Bronchial epithelial cell (primary cell): ENCODE results near the gene SMTN. TPM values are rescaled to one million over a fixed set of nuclear protein-coding genes. Genes with fewer than 3 reads are reported as not detected.

Experiments used
- DNase-seq: peaks from one replicate; pipeline ENCODE4 v3.0.0-alpha.2; 2010; ENCODE audit warnings: low read depth
- FAIRE-seq: peaks from 2 replicates; lab custom pipeline; 2011; peaks lifted over from hg19 to GRCh38; lab: Jason Lieb, UNC
- H3K27me3 ChIP-seq: 2 replicates; pipeline ENCODE4 v1.5.1; 2011; ENCODE audit warnings: low read length; ENCODE audit not compliant: control insufficient read depth, insufficient read depth
- H3K36me3 ChIP-seq: 2 replicates; pipeline ENCODE4 v1.5.1; 2011; ENCODE audit warnings: low read length; ENCODE audit not compliant: control insufficient read depth, insufficient read depth
- H3K4me3 ChIP-seq: 2 replicates; pipeline ENCODE4 v1.5.1; 2011; ENCODE audit warnings: mild to moderate bottlenecking, low read depth, low read length, control low read depth
- CTCF ChIP-seq: IDR thresholded peaks from 2 replicates; pipeline ENCODE4 v1.5.1; 2011; ENCODE audit warnings: mild to moderate bottlenecking, moderate library complexity, low read length, control low read depth, inconsistent platforms; ENCODE audit not compliant: insufficient read depth, severe bottlenecking
- total RNA-seq: library from RNA; depleted of rRNA; stranded (reverse); fragments of >200 nt; gene quantifications from 2 replicates; pipeline ENCODE4 v1.2.1, GENCODE V29; 2014

SMTN gene
- total RNA-seq, 1 donor from 2014 or later: 38.7 TPM

- no peak for TF ChIP-seq CTCF
- H3K36me3 ChIP-seq: no peaks in the 10 kb centered on the region
- no peak for FAIRE-seq
- no peak overlapping the region for H3K4me3 ChIP-seq
- H3K27me3 ChIP-seq: no peaks in the 10 kb centered on the region
- DNase-seq: no peak
Measured at GRCh38 chr22:31148488-31148887, 67.4 kb downstream of the SMTN start.

GRCh38 chr22:31148953-31149627 lies 68.0 kb downstream of the SMTN start:
- DNase-seq (peak; percentile 61), FAIRE-seq (no peak)
- H3K36me3 ChIP-seq: no peaks in the 10 kb centered on the region
- peak; percentile 100 for TF ChIP-seq CTCF
- H3K4me3 ChIP-seq: no peak overlapping the region
- H3K27me3 ChIP-seq: no peaks in the 10 kb centered on the region

- H3K4me3 ChIP-seq: no peak overlapping the region
- peak; percentile 28 for TF ChIP-seq CTCF
- no peaks in the 10 kb centered on the region for H3K27me3 ChIP-seq
- DNase-seq: no peak
- no peak for FAIRE-seq
- H3K36me3 ChIP-seq: no peaks in the 10 kb centered on the region
Measured at GRCh38 chr22:31150615-31151014, 69.5 kb downstream of the SMTN start.

- DNase-seq: no peak
- FAIRE-seq: no peak
- TF ChIP-seq CTCF: no peak
- no peak overlapping the region for H3K4me3 ChIP-seq
- H3K36me3 ChIP-seq: no peaks in the 10 kb centered on the region
- no peaks in the 10 kb centered on the region for H3K27me3 ChIP-seq
Measured at GRCh38 chr22:31151872-31152271, 70.8 kb downstream of the SMTN start.

GRCh38 chr22:31153357-31153756 lies 72.2 kb downstream of the SMTN start:
- no peak for TF ChIP-seq CTCF
- DNase-seq (no peak), FAIRE-seq (no peak)
- Histone ChIP-seq H3K36me3 (no peaks in the 10 kb centered on the region), H3K27me3 (no peaks in the 10 kb centered on the region), H3K4me3 (no peak overlapping the region)

Other genes starting within 250 kb of the SMTN start
- 11.0 and 12.6 TPM in 2 replicates for gene MORC2, start 112.5 kb upstream of the SMTN start, total RNA-seq
- gene TUG1, start 112.1 kb upstream of the SMTN start, total RNA-seq: 24.5 and 34.9 TPM in 2 replicates
- gene SELENOM, start 26.2 kb downstream of the SMTN start, total RNA-seq: 29.4 and 35.0 TPM in 2 replicates
- gene INPP5J, start 41.6 kb downstream of the SMTN start, total RNA-seq: under 0.01 and 0.64 TPM in 2 replicates
- gene PLA2G3, start 59.2 kb downstream of the SMTN start, total RNA-seq: under 0.01 and 0.38 TPM in 2 replicates
- 58.4 and 73.0 TPM in 2 replicates for gene RNF185, start 78.9 kb downstream of the SMTN start, total RNA-seq
- gene LIMK2, start 131.0 kb downstream of the SMTN start, total RNA-seq: 121 and 155 TPM in 2 replicates
- 6.3 and 13.3 TPM in 2 replicates for gene PIK3IP1, start 211.2 kb downstream of the SMTN start, total RNA-seq